ENCODE data around the gene ALOX12B. TPM values are rescaled to one million over a fixed set of nuclear protein-coding genes. Genes with fewer than 3 reads are reported as not detected.

The ALOX12B gene
- total and polyA plus RNA-seq, 2 of the 8 experiments (the other 6 are each of a cell fraction or from before 2014, with no cell fraction given) = 0.86 TPM; not detected in 1

DNA sequence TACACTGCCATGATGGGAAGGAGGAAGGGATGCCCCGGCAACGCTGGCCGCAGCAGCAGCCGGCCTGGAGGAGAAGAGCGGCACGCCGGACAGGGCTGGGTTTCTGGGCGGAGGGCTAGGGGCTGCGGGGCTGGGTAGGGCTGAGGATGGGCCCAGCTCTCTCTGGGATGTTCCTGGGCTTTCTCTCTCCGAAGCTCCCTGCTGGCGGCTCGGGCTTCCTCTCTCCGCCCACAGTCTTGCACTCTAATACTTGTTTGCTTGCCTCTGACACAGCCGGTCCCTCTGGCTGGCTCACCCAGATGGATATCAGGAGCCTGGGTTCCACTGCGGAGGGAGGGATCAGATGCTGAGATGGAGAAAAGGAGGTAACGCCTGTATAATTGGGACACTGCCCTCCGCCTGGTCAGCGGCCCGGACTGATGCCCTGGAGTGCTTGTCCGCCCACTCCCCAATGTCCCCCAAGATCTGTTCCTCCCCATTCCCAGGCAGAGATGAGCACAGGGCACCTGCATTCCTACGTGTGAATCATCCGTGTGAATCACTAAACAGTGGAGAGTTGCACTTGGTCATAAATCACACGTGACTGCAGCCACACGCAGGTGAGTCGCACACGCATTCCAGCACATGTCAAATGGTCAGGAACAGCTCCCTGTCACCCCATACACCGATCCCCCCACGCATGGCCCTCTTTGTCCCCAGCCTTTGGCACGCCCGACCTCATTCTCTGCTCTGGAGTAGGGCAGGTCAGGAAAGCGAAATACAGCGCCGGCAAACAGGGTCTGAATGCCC, 30.7 kb upstream of the ALOX12B start, which contains the start of gene ALOXE3:
ALOXE3 (minus strand) TSS at position 535 of the 789 bp plus-strand sequence; CDS start at position 11, 524 bp downstream.
- no peaks in the 10 kb centered on the region for H3K79me1 ChIP-seq (ENCODE audit: low read depth, low read length)
- H3K4me3 ChIP-seq (ENCODE audit: extremely low read depth in 1 of 4, insufficient read depth in 2 of 4, low read depth in 3 of 4, low read length in 4 of 4) = peak within 1 kb of the TSS; percentile 75 to 89 (median 82)
- H2BK120ac ChIP-seq (replicated peaks; ENCODE audit: low read depth, low read length) = no peak within 1 kb of the TSS
- DNase-seq (ENCODE audit: low read depth in 1 of 2, low spot score in 2 of 2) (peak in 1 of 2 experiments; percentile 72), FAIRE-seq (no peak)
- H2BK12ac ChIP-seq (ENCODE audit: low read depth, low read length) = no peak within 1 kb of the TSS
- H4K91ac ChIP-seq (replicated peaks; ENCODE audit: insufficient read length, low read length) = no peak within 1 kb of the TSS
- no peak within 1 kb of the TSS for H3K4ac ChIP-seq (replicated peaks; ENCODE audit: insufficient read length, low read depth, low read length)
- H3K9ac ChIP-seq (replicated peaks in 1 of 4; ENCODE audit: extremely low read depth in 1 of 4, low read depth in 3 of 4, low read length in 3 of 4) = no peak within 1 kb of the TSS; a peak in 1 of 7 replicates
- no peak within 1 kb of the TSS for H4K5ac ChIP-seq (ENCODE audit: insufficient read length, low read depth, low read length)
- peak within 1 kb of the TSS; percentile 44; the same call in 1 of the 2 replicates for H2AFZ ChIP-seq (ENCODE audit: low read length)
- H3K4me1 ChIP-seq (replicated peaks in 1 of 4; ENCODE audit: control insufficient read depth in 3 of 4, insufficient read depth in 4 of 4, low read length in 3 of 4) = peaks cover 0 to 12% (median 6%) of the 10 kb centered on the region in 4 experiments; a peak in 5 of 7 replicates
- H3K23me2 ChIP-seq (ENCODE audit: low read depth, low read length) = peaks cover 27% of the 10 kb centered on the region
- no peak within 1 kb of the TSS for H3K14ac ChIP-seq (ENCODE audit: insufficient read length)
- H2BK20ac ChIP-seq (ENCODE audit: low read length) = 0 out of 2 replicates have a peak within 1 kb of the TSS, but pooled peaks have one; percentile 32
- no peak within 1 kb of the TSS for H3K56ac ChIP-seq (replicated peaks; ENCODE audit: insufficient read length, low read depth, low read length)
- peak within 1 kb of the TSS; percentile 88 to 100 for H3K4me2 ChIP-seq (ENCODE audit: insufficient read depth in 1 of 2, low read depth in 2 of 2, low read length in 2 of 2)
- ChIA-PET CTCF (ENCODE audit: partially characterized antibody) (interaction anchor here (0.6 to 23.3 kb wide), 25 partner anchors 8 to 293 kb away, joined by 3 to 501 read pairs (median 4); partner anchors contain the start of genes ALOX12B, BORCS6, SLC25A35 and VAMP2), POLR2A (ENCODE audit: partially characterized antibody) (interaction anchor here (1.0 to 7.6 kb wide), 7 partner anchors 21 to 102 kb away, joined by 3 to 49 read pairs (median 11); partner anchors contain the start of gene TMEM107)
- H2AK5ac ChIP-seq (ENCODE audit: low read depth, low read length) = no peak within 1 kb of the TSS
- peaks cover 20 to 52% (median 44%) of the 10 kb centered on the region in 4 experiments for H3K27me3 ChIP-seq (replicated peaks in 1 of 4; ENCODE audit: control insufficient read depth in 3 of 4, extremely low read depth in 1 of 4, insufficient read depth in 3 of 4, low read length in 3 of 4)
- peaks cover 5 to 6% of the 10 kb centered on the region in 2 experiments for H4K20me1 ChIP-seq (replicated peaks in 1 of 2; ENCODE audit: control insufficient read depth in 1 of 2, insufficient read depth in 2 of 2, low read length in 2 of 2)
- no peak within 1 kb of the TSS for H2BK5ac ChIP-seq (ENCODE audit: low read depth, low read length)
- H2BK15ac ChIP-seq (ENCODE audit: low read length) = no peak within 1 kb of the TSS
- H3K27ac ChIP-seq (ENCODE audit: low read depth, low read length) = no peak within 1 kb of the TSS
- H3K23ac ChIP-seq (ENCODE audit: insufficient read length) = no peak within 1 kb of the TSS
- no peaks in the 10 kb centered on the region for H3K36me3 ChIP-seq (ENCODE audit: control insufficient read depth in 2 of 4, insufficient read depth in 4 of 4, low read length in 3 of 4)
- H3K18ac ChIP-seq (ENCODE audit: extremely low read depth, low read length) = no peak within 1 kb of the TSS
- no peaks in the 10 kb centered on the region for H3K79me2 ChIP-seq (ENCODE audit: control insufficient read depth in 1 of 2, insufficient read depth in 2 of 2, low read length in 2 of 2)
- H3K9me3 ChIP-seq (ENCODE audit: insufficient read depth in 2 of 2, low read depth in 1 of 2, low read length in 1 of 2) = no peaks in the 10 kb centered on the region
- no peak within 1 kb of the TSS for H4K8ac ChIP-seq (ENCODE audit: extremely low read depth, insufficient read depth, low read length)
- 3% methylated on average over 30 of the region's 33 CpGs; no CpG with 5 or more reads in 1 of the 2 experiments for WGBS, 2 experiments (ENCODE audit: extremely low coverage in 1 of 2, insufficient coverage in 1 of 2, insufficient read length in 1 of 2, insufficient replicate concordance in 2 of 2, low coverage in 1 of 2, low lambda C conversion rate in 2 of 2, missing lambda C conversion rate in 1 of 2)
- TF ChIP-seq, protein P1, sequence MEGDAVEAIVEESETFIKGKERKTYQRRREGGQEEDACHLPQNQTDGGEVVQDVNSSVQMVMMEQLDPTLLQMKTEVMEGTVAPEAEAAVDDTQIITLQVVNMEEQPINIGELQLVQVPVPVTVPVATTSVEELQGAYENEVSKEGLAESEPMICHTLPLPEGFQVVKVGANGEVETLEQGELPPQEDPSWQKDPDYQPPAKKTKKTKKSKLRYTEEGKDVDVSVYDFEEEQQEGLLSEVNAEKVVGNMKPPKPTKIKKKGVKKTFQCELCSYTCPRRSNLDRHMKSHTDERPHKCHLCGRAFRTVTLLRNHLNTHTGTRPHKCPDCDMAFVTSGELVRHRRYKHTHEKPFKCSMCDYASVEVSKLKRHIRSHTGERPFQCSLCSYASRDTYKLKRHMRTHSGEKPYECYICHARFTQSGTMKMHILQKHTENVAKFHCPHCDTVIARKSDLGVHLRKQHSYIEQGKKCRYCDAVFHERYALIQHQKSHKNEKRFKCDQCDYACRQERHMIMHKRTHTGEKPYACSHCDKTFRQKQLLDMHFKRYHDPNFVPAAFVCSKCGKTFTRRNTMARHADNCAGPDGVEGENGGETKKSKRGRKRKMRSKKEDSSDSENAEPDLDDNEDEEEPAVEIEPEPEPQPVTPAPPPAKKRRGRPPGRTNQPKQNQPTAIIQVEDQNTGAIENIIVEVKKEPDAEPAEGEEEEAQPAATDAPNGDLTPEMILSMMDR (IDR thresholded peaks at IDR 0.05; ENCODE audit: control extremely low read depth in 1 of 3, insufficient read depth in 1 of 3, low read depth in 1 of 3, low read length in 3 of 3) = no peak
- TF ChIP-seq BCL11A (IDR thresholded peaks at IDR 0.05; ENCODE audit: low read depth in 2 of 2, low read length in 2 of 2) (no peak), GABPA (IDR thresholded peaks at IDR 0.05; ENCODE audit: borderline replicate concordance, insufficient read depth, low read length) (no peak), TEAD4 (IDR thresholded peaks at IDR 0.05; ENCODE audit: low read depth, low read length) (peak; percentile 33; the same call in 1 of the 2 replicates), EGR1 (IDR thresholded peaks at IDR 0.05; ENCODE audit: borderline replicate concordance, low read depth, low read length) (no peak), SIN3A (conservative IDR thresholded peaks at IDR 0.05 in 1 of 2, IDR thresholded peaks at IDR 0.05 in 1 of 2; ENCODE audit: low read depth in 1 of 2, low read length in 2 of 2) (0 out of 4 replicates have a peak, but pooled peaks of 1 of the 2 experiments have one; percentile 55)
- TF ChIP-seq, protein P2, sequence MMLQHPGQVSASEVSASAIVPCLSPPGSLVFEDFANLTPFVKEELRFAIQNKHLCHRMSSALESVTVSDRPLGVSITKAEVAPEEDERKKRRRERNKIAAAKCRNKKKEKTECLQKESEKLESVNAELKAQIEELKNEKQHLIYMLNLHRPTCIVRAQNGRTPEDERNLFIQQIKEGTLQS (IDR thresholded peaks at IDR 0.05; ENCODE audit: insufficient read depth, low read depth, low read length) = no peak
